Measurements from ENCODE around the gene DIPK1B.

DNA sequence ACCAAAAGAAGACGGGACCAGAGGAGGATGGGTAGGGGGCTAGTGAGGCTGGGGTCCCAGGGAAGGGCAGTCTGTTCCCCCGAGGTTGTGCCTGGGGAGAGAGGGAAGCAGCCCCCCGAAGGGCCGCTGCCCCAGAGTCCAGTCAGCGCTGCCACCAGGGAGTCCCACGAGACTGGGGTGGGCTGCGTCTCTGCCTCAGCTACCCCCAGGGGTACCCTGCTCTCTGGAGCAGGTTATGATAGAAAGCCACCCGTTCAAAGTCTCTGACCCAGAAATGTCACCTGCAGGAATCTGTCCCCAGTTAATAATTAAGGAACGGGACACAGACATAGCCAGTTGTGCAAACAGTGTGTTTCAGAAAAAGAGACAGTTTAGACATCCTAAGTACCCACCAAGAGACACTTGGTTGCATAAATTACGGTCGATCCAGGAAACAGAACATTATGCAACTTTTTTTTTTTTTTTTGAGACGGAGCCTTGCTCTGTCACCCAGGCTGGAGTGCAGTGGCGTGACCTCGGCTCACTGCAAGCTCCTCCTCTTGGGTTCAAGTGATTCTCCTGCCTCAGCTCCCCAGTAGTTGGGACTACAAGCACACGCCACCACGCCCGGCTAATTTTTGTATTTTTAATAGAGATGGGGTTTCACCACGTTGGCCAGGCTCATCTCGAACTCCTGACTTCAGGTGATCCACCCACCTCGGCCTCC, 14.4 kb upstream of the DIPK1B start:
- TF ChIP-seq, protein P1, sequence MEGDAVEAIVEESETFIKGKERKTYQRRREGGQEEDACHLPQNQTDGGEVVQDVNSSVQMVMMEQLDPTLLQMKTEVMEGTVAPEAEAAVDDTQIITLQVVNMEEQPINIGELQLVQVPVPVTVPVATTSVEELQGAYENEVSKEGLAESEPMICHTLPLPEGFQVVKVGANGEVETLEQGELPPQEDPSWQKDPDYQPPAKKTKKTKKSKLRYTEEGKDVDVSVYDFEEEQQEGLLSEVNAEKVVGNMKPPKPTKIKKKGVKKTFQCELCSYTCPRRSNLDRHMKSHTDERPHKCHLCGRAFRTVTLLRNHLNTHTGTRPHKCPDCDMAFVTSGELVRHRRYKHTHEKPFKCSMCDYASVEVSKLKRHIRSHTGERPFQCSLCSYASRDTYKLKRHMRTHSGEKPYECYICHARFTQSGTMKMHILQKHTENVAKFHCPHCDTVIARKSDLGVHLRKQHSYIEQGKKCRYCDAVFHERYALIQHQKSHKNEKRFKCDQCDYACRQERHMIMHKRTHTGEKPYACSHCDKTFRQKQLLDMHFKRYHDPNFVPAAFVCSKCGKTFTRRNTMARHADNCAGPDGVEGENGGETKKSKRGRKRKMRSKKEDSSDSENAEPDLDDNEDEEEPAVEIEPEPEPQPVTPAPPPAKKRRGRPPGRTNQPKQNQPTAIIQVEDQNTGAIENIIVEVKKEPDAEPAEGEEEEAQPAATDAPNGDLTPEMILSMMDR (IDR thresholded peaks at IDR 0.05; ENCODE audit: borderline replicate concordance, extremely low read depth, low read length, poor library complexity, severe bottlenecking), result no peak
- TF ChIP-seq EZH2 (IDR thresholded peaks at IDR 0.05; ENCODE audit: borderline replicate concordance, low read depth, low read length, severe bottlenecking), result no peak
